ENCODE data around the gene TANC1.

TANC1 gene

DNA sequence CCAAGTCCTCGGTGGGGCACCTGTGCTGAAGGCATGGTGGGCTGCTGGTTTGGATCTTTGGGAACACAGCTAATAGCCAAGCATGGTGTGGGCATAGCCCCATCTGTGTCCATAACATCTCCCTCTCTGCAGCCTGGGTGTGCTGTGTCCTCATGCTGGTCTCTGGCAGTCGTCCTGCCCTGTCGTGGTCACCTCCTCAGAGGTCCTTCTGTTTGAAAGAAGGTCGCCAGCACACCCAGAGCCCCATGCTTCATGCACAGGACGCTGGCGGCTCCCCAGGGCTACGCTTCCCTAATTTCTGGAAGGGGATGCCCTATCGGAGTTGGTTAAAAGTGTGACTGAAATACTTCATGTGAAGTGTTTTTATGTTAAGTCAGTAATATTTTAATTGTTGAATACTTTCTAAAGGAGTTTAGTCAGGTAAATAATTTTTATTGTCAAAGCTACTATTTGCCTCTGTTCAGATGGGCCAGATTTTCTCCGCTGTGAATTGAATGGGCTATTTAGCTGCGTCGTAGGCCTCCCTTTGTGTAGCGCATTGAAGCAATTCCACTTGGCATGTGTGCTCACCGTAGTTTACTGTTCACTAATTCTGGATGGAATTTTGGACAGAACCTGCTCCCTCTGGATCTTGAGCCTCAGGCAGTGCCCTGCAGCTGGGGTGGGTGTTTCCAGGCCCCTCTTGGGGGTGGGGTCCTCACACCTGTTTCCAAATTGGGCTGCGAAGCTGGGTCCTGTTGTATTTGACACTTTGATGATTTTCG is 236.1 kb downstream of the TANC1 start:
- Histone ChIP-seq H3K23ac (ENCODE audit: low read length) (no peak overlapping the region), H4K91ac (ENCODE audit: low read depth, low read length) (no peak overlapping the region), H3K4me1 (ENCODE audit: control insufficient read depth in 1 of 2, insufficient read depth in 2 of 2, low read length in 2 of 2) (peaks cover 16 to 22% of the 10 kb centered on the region in 2 experiments), H2AFZ (ENCODE audit: insufficient read depth, low read length, poor library complexity) (no peak overlapping the region), H3K79me2 (ENCODE audit: control insufficient read depth, insufficient read depth, low read length, poor library complexity) (no peaks in the 10 kb centered on the region), H3K27ac (ENCODE audit: low read depth, low read length) (no peak overlapping the region), H2BK5ac (ENCODE audit: low read depth, low read length, poor library complexity) (no peak overlapping the region), H3K4me3 (ENCODE audit: low read depth, low read length) (no peak overlapping the region), H3K14ac (ENCODE audit: low read length) (no peak overlapping the region), H3K27me3 (ENCODE audit: insufficient read depth, low read length) (no peaks in the 10 kb centered on the region), H4K12ac (ENCODE audit: low read depth, low read length) (no peak overlapping the region), H3K4ac (ENCODE audit: low read depth, low read length) (no peak overlapping the region), H3K36me3 (ENCODE audit: control insufficient read depth in 1 of 2, insufficient read depth in 2 of 2, low read length in 2 of 2) (peaks cover 15 to 35% of the 10 kb centered on the region in 2 experiments), H4K8ac (ENCODE audit: low read depth, low read length) (no peak overlapping the region), H3K4me2 (ENCODE audit: low read length) (no peak overlapping the region), H3K9ac (ENCODE audit: low read length) (no peak overlapping the region), H3K79me1 (ENCODE audit: low read length) (peaks cover 2% of the 10 kb centered on the region), H3K9me3 (ENCODE audit: insufficient read depth, low read depth, low read length) (no peaks in the 10 kb centered on the region), H2BK12ac (ENCODE audit: low read length) (no peak overlapping the region), H3K18ac (ENCODE audit: low read length) (no peak overlapping the region), H2AK5ac (ENCODE audit: low read length) (no peak overlapping the region), H2BK120ac (ENCODE audit: insufficient read depth, low read length, poor library complexity) (no peak overlapping the region)
- no CpG with 5 or more reads among the region's 15 CpGs for WGBS (ENCODE audit: extremely low coverage, insufficient coverage, insufficient read length)
- DNase-seq = no peak

- Histone ChIP-seq H3K9ac (ENCODE audit: low read length) (no peak overlapping the region), H2AFZ (ENCODE audit: insufficient read depth, low read length, poor library complexity) (no peak overlapping the region), H3K9me3 (ENCODE audit: insufficient read depth, low read depth, low read length) (no peaks in the 10 kb centered on the region), H2BK120ac (ENCODE audit: insufficient read depth, low read length, poor library complexity) (no peak overlapping the region), H3K4ac (ENCODE audit: low read depth, low read length) (no peak overlapping the region), H3K4me2 (ENCODE audit: low read length) (no peak overlapping the region), H2AK5ac (ENCODE audit: low read length) (no peak overlapping the region), H3K4me1 (ENCODE audit: control insufficient read depth in 1 of 2, insufficient read depth in 2 of 2, low read length in 2 of 2) (peaks cover 10 to 19% of the 10 kb centered on the region in 2 experiments), H4K8ac (ENCODE audit: low read depth, low read length) (no peak overlapping the region), H2BK12ac (ENCODE audit: low read length) (no peak overlapping the region), H4K91ac (ENCODE audit: low read depth, low read length) (no peak overlapping the region), H3K79me1 (ENCODE audit: low read length) (peaks cover 5% of the 10 kb centered on the region), H3K27ac (ENCODE audit: low read depth, low read length) (no peak overlapping the region), H3K27me3 (ENCODE audit: insufficient read depth, low read length) (no peaks in the 10 kb centered on the region), H4K12ac (ENCODE audit: low read depth, low read length) (no peak overlapping the region), H3K79me2 (ENCODE audit: control insufficient read depth, insufficient read depth, low read length, poor library complexity) (no peaks in the 10 kb centered on the region), H3K23ac (ENCODE audit: low read length) (no peak overlapping the region), H3K18ac (ENCODE audit: low read length) (no peak overlapping the region), H3K14ac (ENCODE audit: low read length) (no peak overlapping the region), H2BK5ac (ENCODE audit: low read depth, low read length, poor library complexity) (no peak overlapping the region), H3K36me3 (ENCODE audit: control insufficient read depth in 1 of 2, insufficient read depth in 2 of 2, low read length in 2 of 2) (peaks cover 13 to 22% of the 10 kb centered on the region in 2 experiments), H3K4me3 (ENCODE audit: low read depth, low read length) (no peak overlapping the region)
- no CpG with 5 or more reads among the region's 6 CpGs for WGBS (ENCODE audit: extremely low coverage, insufficient coverage, insufficient read length)
- peak in 1 of 2 donors; percentile 9 for DNase-seq
Measured at GRCh38 chr2:159206736-159207380, 238.4 kb downstream of the TANC1 start.

DNA sequence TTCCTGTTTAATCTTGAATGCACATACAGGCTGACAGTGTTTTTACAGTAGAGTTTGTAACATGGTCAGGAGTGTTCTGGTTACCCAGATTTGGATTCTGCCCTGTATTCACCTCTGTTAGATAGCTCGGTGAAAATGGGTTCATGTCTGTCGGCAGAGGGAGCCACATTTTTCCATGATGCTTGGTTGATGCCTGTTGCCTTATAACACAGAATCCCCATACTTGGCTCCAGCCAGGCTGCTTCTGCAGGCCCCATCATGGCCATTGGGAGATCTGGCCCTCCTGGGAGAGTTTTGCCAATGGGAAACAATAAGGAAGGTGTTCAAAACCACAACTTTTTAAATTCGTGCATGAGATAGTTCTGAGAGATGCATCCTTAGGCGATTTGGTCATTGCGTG is 240.0 kb downstream of the TANC1 start:
- peaks cover 11% of the 10 kb centered on the region for H3K79me1 ChIP-seq (ENCODE audit: low read length)
- no peak overlapping the region for H3K23ac ChIP-seq (ENCODE audit: low read length)
- no peak overlapping the region for H3K4me3 ChIP-seq (ENCODE audit: low read depth, low read length)
- no peak overlapping the region for H2AFZ ChIP-seq (ENCODE audit: insufficient read depth, low read length, poor library complexity)
- H4K12ac ChIP-seq (ENCODE audit: low read depth, low read length) = no peak overlapping the region
- no peak overlapping the region for H4K91ac ChIP-seq (ENCODE audit: low read depth, low read length)
- peaks cover 13 to 22% of the 10 kb centered on the region in 2 experiments for H3K36me3 ChIP-seq (ENCODE audit: control insufficient read depth in 1 of 2, insufficient read depth in 2 of 2, low read length in 2 of 2)
- H3K9me3 ChIP-seq (ENCODE audit: insufficient read depth, low read depth, low read length) = no peaks in the 10 kb centered on the region
- H3K14ac ChIP-seq (ENCODE audit: low read length) = no peak overlapping the region
- H2AK5ac ChIP-seq (ENCODE audit: low read length) = no peak overlapping the region
- no peak overlapping the region for H4K8ac ChIP-seq (ENCODE audit: low read depth, low read length)
- no CpG with 5 or more reads among the region's 5 CpGs for WGBS (ENCODE audit: extremely low coverage, insufficient coverage, insufficient read length)
- no peak overlapping the region for H3K27ac ChIP-seq (ENCODE audit: low read depth, low read length)
- H2BK12ac ChIP-seq (ENCODE audit: low read length) = no peak overlapping the region
- H3K4me1 ChIP-seq (ENCODE audit: control insufficient read depth in 1 of 2, insufficient read depth in 2 of 2, low read length in 2 of 2) = peaks cover 6 to 20% of the 10 kb centered on the region in 2 experiments
- no peaks in the 10 kb centered on the region for H3K79me2 ChIP-seq (ENCODE audit: control insufficient read depth, insufficient read depth, low read length, poor library complexity)
- DNase-seq = peak in 1 of 2 donors; percentile 26
- no peak overlapping the region for H3K4ac ChIP-seq (ENCODE audit: low read depth, low read length)
- H2BK5ac ChIP-seq (ENCODE audit: low read depth, low read length, poor library complexity) = no peak overlapping the region
- H3K18ac ChIP-seq (ENCODE audit: low read length) = no peak overlapping the region
- H2BK120ac ChIP-seq (ENCODE audit: insufficient read depth, low read length, poor library complexity) = no peak overlapping the region
- H3K27me3 ChIP-seq (ENCODE audit: insufficient read depth, low read length) = no peaks in the 10 kb centered on the region
- H3K9ac ChIP-seq (ENCODE audit: low read length) = no peak overlapping the region
- no peak overlapping the region for H3K4me2 ChIP-seq (ENCODE audit: low read length)

DNA sequence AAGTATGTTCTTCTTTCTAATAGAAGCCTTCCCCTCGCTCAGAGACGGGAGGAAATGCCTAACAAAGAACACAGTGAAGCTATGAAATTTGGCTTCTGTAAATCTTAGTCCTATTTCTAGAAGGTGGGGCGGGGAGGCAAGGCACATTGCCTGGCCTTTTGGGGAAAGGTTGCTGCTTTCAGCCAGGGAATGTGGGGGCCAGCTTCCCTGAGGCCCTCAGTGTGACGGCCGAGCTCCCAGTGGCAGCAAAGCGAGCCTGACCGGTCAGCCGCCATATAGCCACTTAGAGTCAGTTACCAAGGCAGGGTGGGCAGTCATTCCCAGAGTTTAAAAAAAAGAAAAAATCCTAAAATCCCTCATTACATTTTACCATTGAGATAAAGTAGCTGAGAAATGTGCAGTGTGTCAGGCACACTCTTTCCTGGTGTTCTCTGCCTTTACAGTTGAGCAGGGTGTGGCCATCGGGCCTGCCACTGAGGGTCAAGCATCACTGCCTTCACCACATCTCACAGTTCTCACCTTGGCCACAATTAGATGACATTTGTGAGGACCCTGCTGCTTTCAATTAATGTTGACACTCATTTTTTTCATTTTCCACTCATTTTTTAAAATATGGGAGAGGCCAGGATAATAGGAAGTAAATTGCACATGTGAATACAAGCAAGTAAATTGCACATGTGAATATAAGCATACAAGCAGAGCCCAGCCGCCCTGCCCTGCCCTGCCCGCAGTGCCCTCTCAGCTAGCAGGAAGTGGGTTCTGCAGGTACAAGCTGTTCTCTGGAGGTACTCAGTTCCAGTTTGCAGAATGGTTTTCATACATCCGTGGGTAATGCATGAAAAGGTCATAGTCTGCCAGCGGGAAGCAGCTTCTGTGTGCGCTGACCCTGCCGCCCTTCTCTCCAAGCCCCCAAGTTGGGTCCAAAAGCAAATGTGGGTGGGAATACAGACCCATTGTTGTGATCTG is 241.2 kb downstream of the TANC1 start:
- no peak for DNase-seq
- Histone ChIP-seq H3K14ac (ENCODE audit: low read length) (no peak overlapping the region), H3K4me3 (ENCODE audit: low read depth, low read length) (no peak overlapping the region), H4K8ac (ENCODE audit: low read depth, low read length) (no peak overlapping the region), H3K79me1 (ENCODE audit: low read length) (peaks cover 13% of the 10 kb centered on the region), H4K12ac (ENCODE audit: low read depth, low read length) (no peak overlapping the region), H3K4ac (ENCODE audit: low read depth, low read length) (no peak overlapping the region), H2BK12ac (ENCODE audit: low read length) (no peak overlapping the region), H2AK5ac (ENCODE audit: low read length) (no peak overlapping the region), H3K36me3 (ENCODE audit: control insufficient read depth in 1 of 2, insufficient read depth in 2 of 2, low read length in 2 of 2) (peaks cover 13 to 23% of the 10 kb centered on the region in 2 experiments), H3K79me2 (ENCODE audit: control insufficient read depth, insufficient read depth, low read length, poor library complexity) (no peaks in the 10 kb centered on the region), H3K27me3 (ENCODE audit: insufficient read depth, low read length) (no peaks in the 10 kb centered on the region), H3K9me3 (ENCODE audit: insufficient read depth, low read depth, low read length) (no peaks in the 10 kb centered on the region), H3K9ac (ENCODE audit: low read length) (no peak overlapping the region), H3K4me1 (ENCODE audit: control insufficient read depth in 1 of 2, insufficient read depth in 2 of 2, low read length in 2 of 2) (peaks cover 9 to 23% of the 10 kb centered on the region in 2 experiments), H4K91ac (ENCODE audit: low read depth, low read length) (peak overlapping the region; percentile 8), H3K4me2 (ENCODE audit: low read length) (no peak overlapping the region), H3K23ac (ENCODE audit: low read length) (no peak overlapping the region), H2BK5ac (ENCODE audit: low read depth, low read length, poor library complexity) (no peak overlapping the region), H2BK120ac (ENCODE audit: insufficient read depth, low read length, poor library complexity) (no peak overlapping the region), H3K18ac (ENCODE audit: low read length) (no peak overlapping the region), H2AFZ (ENCODE audit: insufficient read depth, low read length, poor library complexity) (no peak overlapping the region), H3K27ac (ENCODE audit: low read depth, low read length) (no peak overlapping the region)
- no CpG with 5 or more reads among the region's 15 CpGs for WGBS (ENCODE audit: extremely low coverage, insufficient coverage, insufficient read length)

All from trophoblast cell (in vitro differentiated cells and primary cell).